ENCODE data around the gene LRRC1.

DNA sequence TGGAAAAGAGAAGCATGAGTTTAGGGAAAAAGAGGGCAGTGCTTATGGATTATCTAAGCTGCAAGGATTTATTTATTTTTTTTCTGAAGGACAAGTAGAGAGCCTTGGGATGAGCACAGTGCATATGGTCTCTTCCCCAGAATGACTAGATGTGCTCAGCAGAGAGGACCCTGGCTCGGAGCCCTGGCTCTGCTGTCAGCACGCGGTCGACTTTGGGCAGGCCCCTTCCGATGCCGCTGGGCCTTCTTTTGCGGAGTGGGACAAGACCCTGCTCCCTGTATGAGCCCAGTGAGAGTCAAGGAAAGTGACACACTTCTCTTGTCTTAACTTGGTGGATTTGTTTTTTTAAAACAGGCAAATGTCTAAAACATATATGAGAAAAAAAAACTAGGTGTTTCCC, 51.4 kb downstream of the LRRC1 start:
- TF ChIP-seq, protein P1, sequence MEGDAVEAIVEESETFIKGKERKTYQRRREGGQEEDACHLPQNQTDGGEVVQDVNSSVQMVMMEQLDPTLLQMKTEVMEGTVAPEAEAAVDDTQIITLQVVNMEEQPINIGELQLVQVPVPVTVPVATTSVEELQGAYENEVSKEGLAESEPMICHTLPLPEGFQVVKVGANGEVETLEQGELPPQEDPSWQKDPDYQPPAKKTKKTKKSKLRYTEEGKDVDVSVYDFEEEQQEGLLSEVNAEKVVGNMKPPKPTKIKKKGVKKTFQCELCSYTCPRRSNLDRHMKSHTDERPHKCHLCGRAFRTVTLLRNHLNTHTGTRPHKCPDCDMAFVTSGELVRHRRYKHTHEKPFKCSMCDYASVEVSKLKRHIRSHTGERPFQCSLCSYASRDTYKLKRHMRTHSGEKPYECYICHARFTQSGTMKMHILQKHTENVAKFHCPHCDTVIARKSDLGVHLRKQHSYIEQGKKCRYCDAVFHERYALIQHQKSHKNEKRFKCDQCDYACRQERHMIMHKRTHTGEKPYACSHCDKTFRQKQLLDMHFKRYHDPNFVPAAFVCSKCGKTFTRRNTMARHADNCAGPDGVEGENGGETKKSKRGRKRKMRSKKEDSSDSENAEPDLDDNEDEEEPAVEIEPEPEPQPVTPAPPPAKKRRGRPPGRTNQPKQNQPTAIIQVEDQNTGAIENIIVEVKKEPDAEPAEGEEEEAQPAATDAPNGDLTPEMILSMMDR (IDR thresholded peaks at IDR 0.05) = no peak
- TF ChIP-seq POLR2A (IDR thresholded peaks at IDR 0.05) = no peak

All from thyroid gland (tissue), 4 donors.